PC-3 (cell line): Measurements from ENCODE around the gene PFDN2. TPM values are rescaled to one million over a fixed set of nuclear protein-coding genes. Genes with fewer than 3 reads are reported as not detected.

ENCODE experiments used
- ATAC-seq: fragments of 200-7000 bp; cut with Tn5 transposase; 2 replicates; pipeline ENCODE4 v1.9.1; 2020; ENCODE audit warnings: mild to moderate bottlenecking, moderate library complexity
- BruUV-seq: library from RNA; stranded (reverse); fragments of 400-500 nt; replicated peaks from 2 replicates; lab custom pipeline; 2021; lab: Mats Ljungman, UMichigan
- CTCF ChIA-PET: fragments of 300-600 bp; sonication (Branson Sonifier 250); formaldehyde crosslinking; loops from one replicate; lab custom pipeline; 2022; ENCODE audit warnings: antibody characterized with exemption; lab: Charles Lee
- POLR2A ChIA-PET: fragments of 300-600 bp; sonication (Branson Sonifier 250); formaldehyde crosslinking; loops from one replicate; lab custom pipeline; 2022; ENCODE audit warnings: antibody characterized with exemption; ENCODE audit not compliant: unreplicated experiment; lab: Charles Lee
- DNase-seq: peaks from one replicate; pipeline ENCODE4 v3.0.0-alpha.2; 2015
- H2AFZ ChIP-seq: fragments of 300-600 bp; sonication (generic); 2 replicates; pipeline ENCODE4 v1.6.0; 2016; ENCODE audit warnings: antibody characterized with exemption, low read length
- H3F3A ChIP-seq: fragments of 300-600 bp; sonication (generic); one replicate; pipeline ENCODE4 v1.6.0; 2017; ENCODE audit warnings: antibody characterized with exemption, low read length, control low read depth, mild to moderate bottlenecking; ENCODE audit not compliant: unreplicated experiment
- H3K27ac ChIP-seq: fragments of 300-600 bp; sonication (generic); 2 replicates; pipeline ENCODE4 v1.5.1; 2016; ENCODE audit warnings: mild to moderate bottlenecking, low read length
- H3K27me3 ChIP-seq: fragments of 300-600 bp; sonication (generic); 2 replicates; pipeline ENCODE4 v1.6.1; 2016; ENCODE audit warnings: low read length, mixed read lengths
- H3K36me3 ChIP-seq: fragments of 300-600 bp; sonication (generic); 2 replicates; pipeline ENCODE4 v1.6.1; 2016; ENCODE audit warnings: low read depth, mixed run types, low read length, mixed read lengths
- H3K4me1 ChIP-seq: fragments of 300-600 bp; sonication (generic); 2 replicates; pipeline ENCODE4 v1.5.1; 2016; ENCODE audit warnings: low read length; ENCODE audit not compliant: insufficient read depth
- H3K4me2 ChIP-seq: fragments of 300-600 bp; sonication (generic); 2 replicates; pipeline ENCODE4 v1.6.0; 2016; ENCODE audit warnings: low read length
- H3K4me3 ChIP-seq: fragments of 300-600 bp; sonication (generic); 2 replicates; pipeline ENCODE4 v1.5.1; 2016; ENCODE audit warnings: mild to moderate bottlenecking, low read length, mixed read lengths
- H3K79me2 ChIP-seq: fragments of 300-600 bp; sonication (generic); 2 replicates; pipeline ENCODE4 v1.6.1; 2017; ENCODE audit warnings: low read length, mixed read lengths
- H3K9ac ChIP-seq: fragments of 300-600 bp; sonication (generic); 2 replicates; pipeline ENCODE4 v1.6.0; 2016; ENCODE audit warnings: mild to moderate bottlenecking, low read length
- H3K9me2 ChIP-seq: fragments of 300-600 bp; sonication (generic); replicated peaks from 2 replicates; pipeline ENCODE4 v1.6.1; 2016; ENCODE audit warnings: mixed run types, low read length, mixed read lengths
- H3K9me3 ChIP-seq: fragments of 300-600 bp; sonication (generic); 2 replicates; pipeline ENCODE4 v1.6.1; 2016; ENCODE audit warnings: low read length, mixed read lengths
- H4K20me1 ChIP-seq: fragments of 300-600 bp; sonication (generic); 2 replicates; pipeline ENCODE4 v1.6.1; 2016; ENCODE audit warnings: low read length, mixed read lengths
- EZH2 ChIP-seq: fragments of 300-600 bp; sonication (generic); IDR thresholded peaks from one replicate; pipeline ENCODE4 v1.6.1; 2017; ENCODE audit warnings: antibody characterized with exemption, mild to moderate bottlenecking, low read length; ENCODE audit not compliant: unreplicated experiment
- EZH2phosphoT487 ChIP-seq: fragments of 300-600 bp; sonication (generic); IDR thresholded peaks from 2 replicates; pipeline ENCODE4 v1.6.1; 2018; ENCODE audit warnings: mild to moderate bottlenecking, antibody characterized with exemption, low read length, borderline replicate concordance
- intact Hi-C: fragments of 100-400 bp; cut with micrococcal nuclease; formaldehyde crosslinking; loops from 2 replicates; pipeline ENCODE4 v1.9.0; 2023
- total RNA-seq: library from RNA; depleted of rRNA; stranded (reverse); fragments of >200 nt; gene quantifications from 2 replicates; pipeline ENCODE4 v1.2.3, GENCODE V29; 2014
- TF ChIP-seq, protein P1 (sequence below): fragments of 300-600 bp; sonication (generic); conservative IDR thresholded peaks from 2 replicates; pipeline ENCODE4 v1.5.1; 2017; ENCODE audit warnings: antibody characterized with exemption, low read depth, mild to moderate bottlenecking, low read length

Gene PFDN2
- total RNA-seq, 1 experiment from 2014 or later: 197 TPM

- no peaks in the 10 kb centered on the region for H3K27me3 ChIP-seq
- no peaks in the 10 kb centered on the region for H3F3A ChIP-seq
- POLR2A ChIA-PET: no interaction called here
- H3K9ac ChIP-seq: no peak overlapping the region
- TF ChIP-seq EZH2phosphoT487 (no peak), EZH2 (no peak)
- TF ChIP-seq, protein P1, sequence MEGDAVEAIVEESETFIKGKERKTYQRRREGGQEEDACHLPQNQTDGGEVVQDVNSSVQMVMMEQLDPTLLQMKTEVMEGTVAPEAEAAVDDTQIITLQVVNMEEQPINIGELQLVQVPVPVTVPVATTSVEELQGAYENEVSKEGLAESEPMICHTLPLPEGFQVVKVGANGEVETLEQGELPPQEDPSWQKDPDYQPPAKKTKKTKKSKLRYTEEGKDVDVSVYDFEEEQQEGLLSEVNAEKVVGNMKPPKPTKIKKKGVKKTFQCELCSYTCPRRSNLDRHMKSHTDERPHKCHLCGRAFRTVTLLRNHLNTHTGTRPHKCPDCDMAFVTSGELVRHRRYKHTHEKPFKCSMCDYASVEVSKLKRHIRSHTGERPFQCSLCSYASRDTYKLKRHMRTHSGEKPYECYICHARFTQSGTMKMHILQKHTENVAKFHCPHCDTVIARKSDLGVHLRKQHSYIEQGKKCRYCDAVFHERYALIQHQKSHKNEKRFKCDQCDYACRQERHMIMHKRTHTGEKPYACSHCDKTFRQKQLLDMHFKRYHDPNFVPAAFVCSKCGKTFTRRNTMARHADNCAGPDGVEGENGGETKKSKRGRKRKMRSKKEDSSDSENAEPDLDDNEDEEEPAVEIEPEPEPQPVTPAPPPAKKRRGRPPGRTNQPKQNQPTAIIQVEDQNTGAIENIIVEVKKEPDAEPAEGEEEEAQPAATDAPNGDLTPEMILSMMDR: no peak
- no peak overlapping the region for H3K27ac ChIP-seq
- CTCF ChIA-PET: no interaction called here
- no peaks in the 10 kb centered on the region for H3K36me3 ChIP-seq
- H4K20me1 ChIP-seq: no peaks in the 10 kb centered on the region
- no peak for DNase-seq
- no TSS peak for BruUV-seq
- ATAC-seq: no peak
- no peak overlapping the region for H3K4me3 ChIP-seq
- intact Hi-C loops: no loop called here
- no peaks in the 10 kb centered on the region for H3K9me2 ChIP-seq
- no peaks in the 10 kb centered on the region for H3K9me3 ChIP-seq
- no peak overlapping the region for H3K4me2 ChIP-seq
- peaks cover 23% of the 10 kb centered on the region for H3K79me2 ChIP-seq
- H2AFZ ChIP-seq: no peak overlapping the region
- peaks cover 59% of the 10 kb centered on the region for H3K4me1 ChIP-seq
These were observed 26.7 kb downstream of the PFDN2 start for GRCh38 chr1:161091093-161091492.

DNA sequence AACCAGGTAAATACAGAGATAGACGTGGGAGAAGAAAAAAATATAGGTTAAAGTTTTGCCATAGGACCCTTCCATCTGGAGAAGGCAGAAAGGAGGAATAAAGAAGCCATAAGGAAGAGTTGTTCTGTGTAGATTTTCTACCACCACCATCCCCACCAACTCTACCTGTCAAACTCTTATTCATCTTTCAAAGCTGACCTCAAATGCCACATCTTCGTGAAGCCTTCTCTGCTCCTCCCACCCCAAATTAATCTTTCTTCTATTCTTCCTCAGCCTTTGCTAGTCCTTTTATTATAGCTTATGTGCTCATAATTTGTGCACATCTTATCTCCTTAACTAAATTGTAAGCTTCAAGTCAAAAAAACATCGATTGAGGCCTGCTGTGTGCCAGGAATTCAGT lies 27.2 kb downstream of the PFDN2 start:
- Histone ChIP-seq H3K9ac (no peak overlapping the region), H3F3A (no peaks in the 10 kb centered on the region), H3K79me2 (peaks cover 26% of the 10 kb centered on the region), H2AFZ (no peak overlapping the region), H3K27me3 (no peaks in the 10 kb centered on the region), H3K9me2 (no peaks in the 10 kb centered on the region), H3K36me3 (no peaks in the 10 kb centered on the region), H3K4me3 (no peak overlapping the region), H3K4me1 (peaks cover 63% of the 10 kb centered on the region), H3K4me2 (no peak overlapping the region), H4K20me1 (no peaks in the 10 kb centered on the region), H3K27ac (no peak overlapping the region), H3K9me3 (no peaks in the 10 kb centered on the region)
- no TSS peak for BruUV-seq
- no peak for ATAC-seq
- no peak for DNase-seq
- POLR2A ChIA-PET: no interaction called here
- CTCF ChIA-PET: no interaction called here
- TF ChIP-seq EZH2phosphoT487 (no peak), EZH2 (no peak)
- TF ChIP-seq, protein P1: no peak
- intact Hi-C loops: no loop called here

DNA sequence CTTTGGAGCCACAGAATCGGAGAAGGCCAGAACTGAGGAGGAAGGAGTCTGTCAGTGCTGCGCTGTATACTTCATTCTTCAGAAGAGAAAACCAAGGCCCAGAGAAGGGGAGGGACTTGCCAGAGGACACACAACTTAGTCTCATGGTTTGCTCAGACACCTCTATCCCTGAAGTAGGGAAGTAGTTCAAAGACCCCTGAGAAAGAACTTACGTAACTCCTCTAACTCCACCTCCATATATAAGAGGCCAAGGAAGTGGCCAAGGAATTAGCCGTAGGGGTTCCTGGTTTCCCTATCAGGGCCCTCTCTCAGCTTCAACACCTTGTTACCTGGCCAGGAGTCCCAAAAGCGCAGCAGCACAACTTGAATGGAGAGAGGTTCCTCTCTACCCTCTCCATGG lies 27.9 kb downstream of the PFDN2 start:
- BruUV-seq: no TSS peak
- no peaks in the 10 kb centered on the region for H3K9me2 ChIP-seq
- intact Hi-C loops: no loop called here
- peaks cover 70% of the 10 kb centered on the region for H3K4me1 ChIP-seq
- peak overlapping the region; percentile 83 for H3K4me2 ChIP-seq
- 0 out of 2 replicates have a peak overlapping the region, but pooled peaks have one; percentile 68 for H3K9ac ChIP-seq
- no peaks in the 10 kb centered on the region for H3F3A ChIP-seq
- H3K4me3 ChIP-seq: no peak overlapping the region
- TF ChIP-seq, protein P1: no peak
- TF ChIP-seq EZH2phosphoT487 (no peak), EZH2 (no peak)
- DNase-seq: no peak
- peak overlapping the region; percentile 80 for H3K27ac ChIP-seq
- no peaks in the 10 kb centered on the region for H3K9me3 ChIP-seq
- CTCF ChIA-PET: no interaction called here
- no peaks in the 10 kb centered on the region for H4K20me1 ChIP-seq
- H3K36me3 ChIP-seq: no peaks in the 10 kb centered on the region
- H2AFZ ChIP-seq: peak overlapping the region; percentile 41; the same call in 1 of the 2 replicates
- ATAC-seq: no peak
- H3K27me3 ChIP-seq: no peaks in the 10 kb centered on the region
- H3K79me2 ChIP-seq: peaks cover 26% of the 10 kb centered on the region
- POLR2A ChIA-PET: no interaction called here
